ENCODE data around the gene FGF6.
"Not testable (repeated sequence)": the region's sequence is repeated elsewhere in the genome, so short reads cannot be mapped to it uniquely, and the experiment has no call there.

The FGF6 gene

GRCh38 chr12:4478933-4479332, 33.3 kb upstream of the FGF6 start:
- H3K9me3 ChIP-seq (ENCODE audit: low read depth, low read length): no peaks in the 10 kb centered on the region
- H3K4me3 ChIP-seq: no peak overlapping the region
- TF ChIP-seq POLR2AphosphoS5 (IDR thresholded peaks at IDR 0.05; ENCODE audit: borderline replicate concordance, low read depth, low read length): no peak
- TF ChIP-seq EZH2 (IDR thresholded peaks at IDR 0.05): no peak
- no peak for TF ChIP-seq FOXP2 (optimal IDR thresholded peaks at IDR 0.05; ENCODE audit: control extremely low read depth, extremely low read length, insufficient read depth)
- DNase-seq (ENCODE audit: low read depth, low spot score): no peak
- H3K27ac ChIP-seq: no peak overlapping the region
- no peak overlapping the region for H3K9ac ChIP-seq (ENCODE audit: insufficient read length)
- H3K36me3 ChIP-seq (ENCODE audit: insufficient read depth, low read length): no peaks in the 10 kb centered on the region

GRCh38 chr12:4477129-4477528, 31.5 kb upstream of the FGF6 start:
- no peak overlapping the region for H3K27ac ChIP-seq
- H3K36me3 ChIP-seq (ENCODE audit: insufficient read depth, low read length): no peaks in the 10 kb centered on the region
- H3K9ac ChIP-seq (ENCODE audit: insufficient read length): no peak overlapping the region
- DNase-seq (ENCODE audit: low read depth, low spot score): no peak
- no peak for TF ChIP-seq EZH2 (IDR thresholded peaks at IDR 0.05)
- TF ChIP-seq POLR2AphosphoS5 (IDR thresholded peaks at IDR 0.05; ENCODE audit: borderline replicate concordance, low read depth, low read length): no peak
- no peak for TF ChIP-seq FOXP2 (optimal IDR thresholded peaks at IDR 0.05; ENCODE audit: control extremely low read depth, extremely low read length, insufficient read depth)
- H3K4me3 ChIP-seq: no peak overlapping the region
- no peaks in the 10 kb centered on the region for H3K9me3 ChIP-seq (ENCODE audit: low read depth, low read length)

GRCh38 chr12:4472046-4472445, 26.4 kb upstream of the FGF6 start:
- H3K27ac ChIP-seq: no peak overlapping the region
- TF ChIP-seq POLR2AphosphoS5 (IDR thresholded peaks at IDR 0.05; ENCODE audit: borderline replicate concordance, low read depth, low read length) (no peak), FOXP2 (optimal IDR thresholded peaks at IDR 0.05; ENCODE audit: control extremely low read depth, extremely low read length, insufficient read depth) (no peak), EZH2 (IDR thresholded peaks at IDR 0.05) (no peak)
- no peak for DNase-seq (ENCODE audit: low read depth, low spot score)
- no peak overlapping the region for H3K9ac ChIP-seq (ENCODE audit: insufficient read length)
- H3K9me3 ChIP-seq (ENCODE audit: low read depth, low read length): no peaks in the 10 kb centered on the region
- no peaks in the 10 kb centered on the region for H3K36me3 ChIP-seq (ENCODE audit: insufficient read depth, low read length)
- H3K4me3 ChIP-seq: no peak overlapping the region

- TF ChIP-seq FOXP2 (optimal IDR thresholded peaks at IDR 0.05; ENCODE audit: control extremely low read depth, extremely low read length, insufficient read depth) (no peak), EZH2 (IDR thresholded peaks at IDR 0.05) (no peak), POLR2AphosphoS5 (IDR thresholded peaks at IDR 0.05; ENCODE audit: borderline replicate concordance, low read depth, low read length) (no peak)
- Histone ChIP-seq H3K9me3 (ENCODE audit: low read depth, low read length) (no peaks in the 10 kb centered on the region), H3K9ac (ENCODE audit: insufficient read length) (no peak overlapping the region), H3K36me3 (ENCODE audit: insufficient read depth, low read length) (no peaks in the 10 kb centered on the region), H3K27ac (no peak overlapping the region), H3K4me3 (no peak overlapping the region)
- no peak for DNase-seq (ENCODE audit: low read depth, low spot score)
These were observed 25.6 kb upstream of the FGF6 start for GRCh38 chr12:4471256-4471655.

GRCh38 chr12:4468994-4469393, 23.4 kb upstream of the FGF6 start:
- no peak overlapping the region for H3K27ac ChIP-seq
- TF ChIP-seq FOXP2 (optimal IDR thresholded peaks at IDR 0.05; ENCODE audit: control extremely low read depth, extremely low read length, insufficient read depth) (no peak), EZH2 (IDR thresholded peaks at IDR 0.05) (no peak), POLR2AphosphoS5 (IDR thresholded peaks at IDR 0.05; ENCODE audit: borderline replicate concordance, low read depth, low read length) (no peak)
- no peak overlapping the region for H3K9ac ChIP-seq (ENCODE audit: insufficient read length)
- H3K4me3 ChIP-seq: no peak overlapping the region
- H3K36me3 ChIP-seq (ENCODE audit: insufficient read depth, low read length): no peaks in the 10 kb centered on the region
- no peaks in the 10 kb centered on the region for H3K9me3 ChIP-seq (ENCODE audit: low read depth, low read length)
- no peak for DNase-seq (ENCODE audit: low read depth, low spot score)

GRCh38 chr12:4460761-4461160, 15.1 kb upstream of the FGF6 start:
- H3K4me3 ChIP-seq: no peak overlapping the region
- no peak overlapping the region for H3K9ac ChIP-seq (ENCODE audit: insufficient read length)
- no peaks in the 10 kb centered on the region for H3K9me3 ChIP-seq (ENCODE audit: low read depth, low read length)
- H3K27ac ChIP-seq: no peak overlapping the region
- no peak for DNase-seq (ENCODE audit: low read depth, low spot score)
- H3K36me3 ChIP-seq (ENCODE audit: insufficient read depth, low read length): no peaks in the 10 kb centered on the region
- TF ChIP-seq EZH2 (IDR thresholded peaks at IDR 0.05) (no peak), POLR2AphosphoS5 (IDR thresholded peaks at IDR 0.05; ENCODE audit: borderline replicate concordance, low read depth, low read length) (no peak), FOXP2 (optimal IDR thresholded peaks at IDR 0.05; ENCODE audit: control extremely low read depth, extremely low read length, insufficient read depth) (no peak)

- not testable (repeated sequence) for DNase-seq (ENCODE audit: low read depth, low spot score); H3K36me3 ChIP-seq (ENCODE audit: insufficient read depth, low read length); H3K9me3 ChIP-seq (ENCODE audit: low read depth, low read length); H3K9ac ChIP-seq (ENCODE audit: insufficient read length); H3K27ac ChIP-seq; H3K4me3 ChIP-seq
These were observed 10.2 kb upstream of the FGF6 start for GRCh38 chr12:4455849-4456248.

GRCh38 chr12:4454315-4454860, 8.8 kb upstream of the FGF6 start:
- Histone ChIP-seq H3K36me3 (ENCODE audit: insufficient read depth, low read length) (no peaks in the 10 kb centered on the region), H3K4me3 (no peak overlapping the region), H3K9ac (ENCODE audit: insufficient read length) (no peak overlapping the region), H3K9me3 (ENCODE audit: low read depth, low read length) (no peaks in the 10 kb centered on the region), H3K27ac (no peak overlapping the region)
- no peak for DNase-seq (ENCODE audit: low read depth, low spot score)
- TF ChIP-seq EZH2 (IDR thresholded peaks at IDR 0.05) (no peak), POLR2AphosphoS5 (IDR thresholded peaks at IDR 0.05; ENCODE audit: borderline replicate concordance, low read depth, low read length) (no peak), FOXP2 (optimal IDR thresholded peaks at IDR 0.05; ENCODE audit: control extremely low read depth, extremely low read length, insufficient read depth) (no peak)

GRCh38 chr12:4451694-4452093, 6.1 kb upstream of the FGF6 start:
- TF ChIP-seq POLR2AphosphoS5 (IDR thresholded peaks at IDR 0.05; ENCODE audit: borderline replicate concordance, low read depth, low read length) (no peak), EZH2 (IDR thresholded peaks at IDR 0.05) (no peak), FOXP2 (optimal IDR thresholded peaks at IDR 0.05; ENCODE audit: control extremely low read depth, extremely low read length, insufficient read depth) (no peak)
- Histone ChIP-seq H3K9me3 (ENCODE audit: low read depth, low read length) (no peaks in the 10 kb centered on the region), H3K9ac (ENCODE audit: insufficient read length) (no peak overlapping the region), H3K27ac (no peak overlapping the region), H3K36me3 (ENCODE audit: insufficient read depth, low read length) (no peaks in the 10 kb centered on the region), H3K4me3 (no peak overlapping the region)
- no peak for DNase-seq (ENCODE audit: low read depth, low spot score)
